NCI-H1436 (cell line): Measurements from ENCODE around the gene RFT1.
"Not testable (repeated sequence)": the region's sequence is repeated elsewhere in the genome, so short reads cannot be mapped to it uniquely, and the experiment has no call there.

Source experiments
- DNase-seq: peaks from one replicate; lab custom pipeline; 2025; lab: John Stamatoyannopoulos, UW

Gene RFT1

DNA sequence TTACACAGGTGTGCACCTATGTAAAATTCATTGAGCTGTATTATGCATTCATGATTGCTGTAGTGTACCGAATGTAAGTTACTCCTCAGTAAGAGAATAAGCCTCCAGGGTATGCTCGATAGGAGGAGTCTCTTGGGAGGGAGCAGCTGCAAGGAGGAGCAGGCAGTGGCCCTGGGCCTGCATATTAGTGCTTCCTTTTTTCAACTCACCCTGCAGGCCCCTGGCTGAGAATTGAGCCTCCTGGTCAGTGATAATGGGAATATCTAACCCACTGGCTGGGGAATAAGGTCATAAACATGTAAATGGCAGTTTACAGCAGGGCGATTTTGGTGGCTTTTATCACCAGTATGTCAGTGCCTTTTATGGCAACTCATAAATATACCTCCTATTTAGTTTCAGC is 62.7 kb downstream of the RFT1 start:
- DNase-seq = peak; percentile 38

DNA sequence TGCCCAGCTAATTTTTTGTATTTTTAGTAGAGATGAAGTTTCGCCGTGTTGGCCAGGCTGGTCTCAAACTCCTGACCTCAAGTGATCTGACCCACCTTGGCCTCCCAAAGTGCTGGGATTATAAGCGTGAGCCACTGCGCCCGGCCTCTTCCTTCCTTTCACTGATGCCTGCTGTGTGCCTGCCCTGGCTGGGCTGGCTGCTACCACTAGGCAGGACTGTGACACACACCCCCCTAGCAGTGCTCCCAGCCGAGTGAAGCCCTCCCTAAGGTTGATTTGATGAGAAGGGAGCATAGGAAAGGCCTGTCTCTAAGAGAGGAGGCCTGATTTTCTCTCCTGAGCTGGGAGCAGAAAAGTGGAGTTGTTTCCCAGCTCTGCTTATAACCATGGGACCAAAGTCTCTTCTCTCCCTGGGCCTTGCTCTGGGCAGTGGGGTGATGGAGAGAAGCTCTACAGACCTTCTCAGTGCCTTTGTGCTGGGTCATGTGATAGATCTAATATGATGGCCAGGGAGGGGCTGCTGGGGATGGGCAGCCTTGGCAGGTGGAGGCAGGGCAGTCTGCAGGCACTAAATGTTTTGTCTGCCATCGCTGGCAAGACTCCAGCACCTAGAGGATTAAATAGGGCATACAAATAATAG is 64.3 kb downstream of the RFT1 start:
- DNase-seq = no peak

DNA sequence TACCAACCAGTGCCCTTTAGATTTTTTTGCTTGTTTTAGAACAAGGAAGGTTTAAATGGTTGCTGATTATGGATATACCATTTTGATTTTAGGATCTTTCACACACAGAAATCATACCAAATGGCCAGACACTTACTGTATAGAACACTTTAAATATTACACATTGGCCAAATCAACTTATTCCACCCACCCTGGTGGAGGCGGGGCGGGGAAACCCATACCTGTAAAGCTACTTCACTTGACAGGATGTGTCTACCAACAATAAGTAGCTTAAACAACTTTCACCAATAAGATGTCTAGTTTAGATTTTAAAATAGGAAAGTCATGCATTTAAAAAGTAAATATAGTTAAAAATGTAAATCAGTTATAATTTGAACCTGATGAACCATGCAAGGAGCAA is 67.3 kb downstream of the RFT1 start:
- no peak for DNase-seq

DNA sequence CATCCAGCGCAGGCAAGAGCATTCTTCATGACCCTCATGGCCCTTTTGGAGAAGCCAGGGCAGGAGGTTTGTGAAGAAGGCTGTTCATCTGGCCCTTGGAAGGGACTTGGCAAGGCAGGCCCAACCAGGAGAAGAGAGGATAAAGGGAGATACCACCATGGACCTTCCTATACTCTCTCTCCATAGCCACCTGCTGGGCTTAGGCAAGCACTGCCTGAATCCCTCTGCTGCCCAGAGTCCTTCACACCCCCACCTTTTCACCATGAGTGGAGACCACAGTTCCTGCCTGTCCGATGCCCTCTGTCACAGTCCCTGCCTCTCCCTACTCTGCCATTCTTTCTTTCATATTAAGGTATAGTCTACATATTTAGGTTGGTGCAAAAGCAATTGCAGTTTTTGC is 73.8 kb downstream of the RFT1 start:
- no peak for DNase-seq

DNA sequence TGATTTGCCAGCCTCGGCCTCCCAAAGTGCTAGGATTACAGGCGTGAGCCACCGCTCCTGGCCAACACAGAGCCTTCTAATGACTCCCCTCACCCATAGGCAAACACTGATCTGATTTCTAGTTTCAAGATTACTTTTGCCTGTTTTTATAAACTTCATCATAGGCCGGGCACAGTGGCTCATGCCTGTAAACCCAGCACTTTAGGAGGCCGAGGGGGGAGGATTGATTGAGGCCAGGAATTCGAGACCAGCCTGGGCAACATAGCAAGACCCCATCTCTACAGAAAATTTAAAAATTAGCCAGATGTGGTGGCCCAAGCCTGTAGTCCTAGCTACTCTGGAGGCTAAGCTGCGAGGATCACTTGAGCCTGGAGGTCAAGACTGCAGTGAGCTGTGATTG is 76.0 kb downstream of the RFT1 start:
- DNase-seq = not testable (repeated sequence)

DNA sequence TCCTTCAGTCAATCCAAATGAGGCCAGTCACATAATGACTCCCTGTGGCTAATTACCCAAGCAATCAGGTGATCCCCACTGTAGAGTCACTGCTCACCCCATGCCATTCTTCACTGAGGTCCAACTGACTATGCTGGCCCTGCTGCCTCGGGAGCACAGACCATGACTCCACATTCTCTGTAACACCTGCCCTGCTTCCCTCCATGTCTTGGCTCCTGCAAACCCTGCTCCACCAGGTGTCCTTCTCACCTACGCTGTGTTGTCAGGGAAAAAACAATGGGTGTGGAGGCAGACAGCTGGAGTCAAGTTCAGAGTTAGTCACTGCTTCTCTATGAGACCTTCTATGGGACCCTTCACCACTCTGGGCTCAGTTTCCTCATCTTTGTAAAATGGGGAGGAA is 78.3 kb downstream of the RFT1 start:
- no peak for DNase-seq

DNA sequence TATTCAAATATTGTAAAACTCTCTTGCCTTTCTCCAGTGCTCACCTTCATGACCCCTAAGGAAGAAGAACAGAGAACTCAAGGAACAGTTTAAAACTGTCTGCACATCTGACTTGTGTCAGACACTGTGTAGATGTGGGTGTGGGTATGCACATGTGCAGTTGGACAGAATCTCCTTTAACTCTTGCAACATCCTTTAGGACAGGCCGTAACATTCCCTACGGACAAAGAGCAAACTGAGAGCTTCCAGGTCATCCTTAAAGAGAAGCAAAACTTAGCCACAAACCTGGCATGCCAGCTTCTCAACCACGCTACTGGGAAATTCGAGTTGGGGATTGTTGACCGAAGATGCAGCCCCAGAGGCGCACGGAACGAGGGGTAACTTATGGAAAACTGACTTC is 80.2 kb downstream of the RFT1 start:
- no peak for DNase-seq

DNA sequence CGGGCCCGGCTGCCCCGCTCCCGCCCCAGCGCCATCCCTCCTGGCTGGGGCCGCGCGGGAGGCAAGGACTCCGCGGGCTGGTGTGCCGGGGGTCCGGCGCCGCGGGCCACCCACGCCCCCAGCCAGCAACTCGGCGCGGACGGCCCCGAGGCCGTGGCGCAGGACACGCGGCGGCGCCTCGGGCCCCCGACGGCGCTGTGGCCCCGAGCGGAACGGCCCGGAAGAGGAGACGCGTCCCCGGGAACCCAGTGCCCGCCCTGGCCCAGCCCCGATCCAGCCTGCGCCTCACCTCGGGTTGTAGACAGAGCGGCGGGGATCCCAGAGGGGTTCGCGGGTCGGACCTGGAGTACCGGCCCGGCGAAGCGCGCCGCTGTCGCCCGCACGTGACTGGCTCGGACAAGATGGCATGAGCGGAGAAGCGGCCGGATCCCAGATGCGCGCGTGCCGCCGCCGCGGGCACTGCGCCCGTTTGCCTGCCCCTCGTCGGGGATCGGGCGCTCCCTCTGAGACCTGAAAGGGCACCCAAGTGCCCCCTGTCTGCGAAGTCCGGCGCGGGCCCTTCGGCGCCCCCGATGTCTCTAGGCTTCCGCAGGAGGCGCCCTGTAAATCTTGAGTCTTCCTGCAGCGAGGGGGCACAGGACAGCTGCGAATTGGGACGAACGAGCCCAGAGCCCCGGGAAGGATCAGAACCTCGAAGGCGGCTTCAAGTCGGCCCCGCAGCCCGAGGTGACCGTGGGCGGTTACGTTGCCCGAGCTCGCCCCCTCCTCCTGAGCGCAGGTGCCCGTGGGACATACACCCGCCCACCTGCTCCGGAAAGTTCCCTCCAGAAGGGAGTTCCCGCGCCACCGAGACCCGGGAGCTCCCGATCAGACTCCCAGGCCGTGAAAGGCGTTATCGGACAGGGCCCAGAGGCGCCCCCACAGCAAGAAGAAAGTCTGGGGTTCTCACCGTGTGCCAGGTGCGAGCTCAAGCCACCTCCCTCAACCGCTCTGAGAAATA is 83.8 kb downstream of the RFT1 start:
- no peak for DNase-seq

DNA sequence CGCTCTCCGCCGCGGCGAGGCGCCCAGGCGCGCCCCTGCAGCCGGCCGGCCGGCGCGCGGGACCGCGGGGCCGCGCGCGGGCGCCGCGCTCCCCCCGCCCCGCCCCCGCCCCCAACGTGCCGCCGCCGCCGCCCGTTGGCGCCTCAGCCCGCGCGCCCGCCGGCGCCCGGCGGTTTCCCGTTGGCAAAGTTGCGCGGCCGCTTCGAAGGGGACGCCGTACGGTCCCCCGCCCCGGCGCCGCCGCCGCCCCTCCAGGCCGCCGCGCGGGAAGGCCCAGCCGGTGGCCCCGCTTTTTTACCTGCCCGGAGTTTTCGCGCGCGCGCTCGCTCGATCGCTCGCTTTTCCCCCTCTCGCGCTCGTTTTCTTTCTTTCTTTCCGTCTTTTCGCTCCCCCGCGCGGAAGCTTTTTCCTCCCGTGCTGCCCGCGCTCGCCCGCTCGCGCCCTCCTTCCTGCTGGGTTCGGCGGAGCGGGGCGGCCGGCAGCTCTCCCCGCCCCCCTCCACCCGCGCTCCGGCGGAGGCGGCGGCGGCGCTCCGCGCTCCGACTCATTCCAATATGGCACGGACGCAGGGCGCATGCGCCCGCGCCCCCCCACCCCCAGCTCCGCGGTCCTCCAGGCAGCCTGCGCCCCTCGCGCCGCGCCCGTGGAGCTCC is 84.6 kb downstream of the RFT1 start, which contains the start of gene SFMBT1:
Gene SFMBT1, minus strand, starts transcription at position 556 of the 653 bp plus-strand sequence. CDS start 76,945 bp downstream, outside the sequence.
- DNase-seq = no peak

DNA sequence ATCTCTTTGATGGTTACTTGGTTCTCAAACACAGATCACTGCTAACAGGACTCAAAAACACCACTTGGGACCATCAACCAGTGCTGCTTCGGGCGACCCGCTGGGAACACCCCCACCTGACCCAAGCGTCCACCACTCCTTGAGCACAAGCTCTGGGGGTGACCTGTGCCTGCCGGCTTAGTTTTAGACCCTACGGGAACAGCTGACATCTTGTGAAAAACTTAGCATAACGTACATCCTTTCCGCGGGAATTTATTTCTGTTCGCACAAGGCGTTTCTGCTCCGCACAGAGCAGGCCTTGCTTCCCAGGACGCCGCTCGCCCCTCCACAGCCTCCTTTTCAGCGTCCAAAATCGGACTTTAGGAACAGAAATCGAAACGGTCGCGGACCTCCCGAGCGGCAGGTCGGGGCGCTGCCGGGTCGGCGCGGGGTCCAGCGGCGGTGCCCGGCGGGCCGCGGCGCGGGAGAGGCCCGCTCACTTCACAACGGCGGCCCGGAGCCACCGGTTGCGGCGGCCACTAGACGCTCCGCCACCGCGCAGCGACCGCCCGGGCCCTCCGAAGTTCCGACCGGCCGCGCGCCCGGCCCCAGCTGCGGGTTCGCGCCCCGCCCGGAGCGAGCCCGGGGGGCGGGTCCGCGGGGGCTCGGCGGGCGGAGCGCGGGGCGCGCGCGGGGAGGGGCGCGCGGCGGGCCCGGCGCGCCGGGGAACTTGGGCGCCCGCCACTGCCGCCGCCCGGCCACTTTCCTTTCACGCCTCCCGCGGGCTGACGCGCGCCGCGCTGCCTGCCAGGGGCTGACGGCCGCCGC is 85.3 kb downstream of the RFT1 start:
- DNase-seq = no peak

DNA sequence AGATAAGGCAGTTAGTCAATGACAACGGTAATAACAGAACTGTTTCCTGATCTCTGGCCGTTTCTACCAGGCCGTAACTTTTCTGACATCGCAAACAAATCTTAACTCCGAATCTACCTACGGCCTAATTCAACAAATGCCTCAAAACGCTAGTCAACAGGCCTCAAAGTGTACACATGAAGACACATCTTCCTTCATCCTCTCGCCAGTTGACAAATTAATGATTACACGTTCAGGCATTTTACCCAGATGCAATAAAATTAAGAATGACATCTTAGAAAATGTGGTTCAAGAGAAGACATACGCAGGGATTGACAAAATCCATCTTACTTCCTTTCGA is 85.9 kb downstream of the RFT1 start:
- DNase-seq = no peak

DNA sequence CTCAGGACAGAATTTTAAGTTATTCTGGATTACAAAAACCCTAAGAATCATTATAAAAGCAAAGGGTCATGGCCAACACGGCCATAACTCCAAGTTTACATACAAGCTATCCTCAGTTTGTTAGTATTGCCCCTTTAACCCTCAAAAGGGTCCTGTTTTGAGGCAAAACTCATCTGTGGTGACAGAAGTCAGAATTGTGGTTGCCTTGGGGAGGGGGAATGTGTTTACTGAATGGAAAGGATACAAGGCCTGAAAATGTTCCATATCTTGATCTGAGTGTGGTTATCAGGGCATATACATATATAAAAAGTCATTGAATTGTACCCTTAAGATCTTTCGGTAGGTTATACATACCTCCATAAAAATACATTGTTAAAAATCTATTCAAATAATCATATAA is 86.5 kb downstream of the RFT1 start:
- DNase-seq = no peak

DNA sequence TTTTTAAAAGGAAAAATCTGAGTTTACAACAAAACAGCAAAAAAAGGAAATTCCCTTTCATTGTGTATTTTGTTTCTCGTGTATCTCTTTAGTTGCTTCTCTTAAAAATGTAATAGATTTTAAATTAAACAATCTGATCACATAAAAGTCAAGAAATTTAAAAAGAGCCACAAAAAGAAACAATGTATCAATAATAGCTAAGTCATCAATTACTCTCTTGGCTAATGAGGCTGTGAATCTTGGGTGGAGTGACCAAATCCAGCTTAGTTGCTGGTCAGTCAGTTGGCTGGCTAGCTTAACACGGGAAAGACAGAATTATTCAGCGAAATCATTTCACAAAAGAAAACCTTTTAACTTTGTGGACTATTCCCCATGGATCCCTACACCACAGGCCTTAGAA is 87.6 kb downstream of the RFT1 start:
- no peak for DNase-seq

DNA sequence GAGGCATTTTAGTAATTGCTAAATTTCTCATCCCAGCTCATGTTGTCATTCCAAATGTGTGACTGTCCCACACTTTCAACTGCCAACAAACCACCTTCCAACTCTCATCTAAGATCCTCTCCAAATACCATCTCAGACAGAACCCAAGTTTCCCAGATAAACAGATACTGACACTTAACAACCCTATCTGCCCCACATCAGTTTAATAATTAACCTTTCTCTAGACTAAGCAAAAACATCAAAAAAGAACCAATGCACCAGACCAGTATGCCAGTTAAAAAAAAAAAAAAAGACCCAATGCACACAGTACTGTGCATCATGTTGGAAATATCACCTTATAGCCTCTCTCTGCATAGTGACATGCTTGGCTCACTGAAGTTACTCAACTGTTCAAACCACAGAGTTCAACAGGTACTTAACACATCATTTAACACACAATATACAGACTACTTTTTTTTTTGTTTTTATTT is 89.8 kb downstream of the RFT1 start:
- no peak for DNase-seq

DNA sequence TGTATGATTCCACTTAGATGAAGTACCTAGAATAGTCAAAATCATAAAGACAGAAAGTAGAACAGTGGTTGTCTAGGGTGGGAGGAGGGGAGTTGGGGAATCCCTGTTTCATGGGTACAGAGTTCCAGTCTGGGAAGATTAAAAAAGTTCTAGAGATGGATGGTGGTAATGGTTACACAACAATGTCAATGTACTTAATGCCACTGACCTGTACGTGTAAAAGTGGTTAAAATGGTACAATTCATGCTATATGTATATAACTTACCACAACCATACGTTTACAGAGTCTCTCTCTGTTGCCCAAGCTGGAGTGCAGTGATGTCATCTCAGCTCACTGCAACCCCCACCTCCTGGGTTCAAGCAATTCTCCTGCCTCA is 90.9 kb downstream of the RFT1 start:
- DNase-seq = no peak

DNA sequence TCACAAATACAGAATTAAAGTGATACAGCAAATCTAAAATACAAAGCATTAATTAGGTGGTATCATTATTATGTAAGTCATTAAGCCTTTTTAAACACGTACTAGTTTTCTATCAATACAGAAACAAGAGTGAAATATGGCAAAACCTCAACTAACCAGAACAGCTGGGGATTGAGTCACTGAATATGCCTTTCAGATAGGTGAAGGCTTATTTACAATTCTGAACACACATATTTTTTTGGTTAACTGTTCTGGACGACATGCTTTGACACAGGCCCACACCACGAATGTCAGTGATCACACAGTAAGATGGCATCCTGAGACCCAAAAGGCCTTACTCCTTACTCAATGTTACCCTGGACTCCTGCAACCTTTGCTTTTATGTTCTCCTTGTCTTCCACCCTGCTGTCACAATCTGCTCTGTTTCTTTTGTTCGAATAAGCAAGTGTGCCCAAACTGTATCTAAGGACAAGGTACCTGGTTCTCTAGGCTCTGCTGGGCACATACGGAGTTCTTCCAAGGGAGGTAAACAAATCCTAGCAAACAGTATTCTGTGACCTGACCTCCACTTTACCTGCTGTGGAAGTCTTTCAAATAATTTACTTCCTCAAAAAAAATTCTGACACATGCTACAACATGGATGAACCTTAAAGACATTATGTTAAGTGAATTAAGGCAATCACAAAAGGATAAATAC is 91.4 kb downstream of the RFT1 start:
- DNase-seq = no peak
